ENCODE measurements around the gene SPOCK1. TPM values are rescaled to one million over a fixed set of nuclear protein-coding genes. Genes with fewer than 3 reads are reported as not detected.

SPOCK1 gene
- total RNA-seq, 4 donors from 2014 or later, result 1.1 to 6.4 (median 4.2) TPM; not detected in 1

DNA sequence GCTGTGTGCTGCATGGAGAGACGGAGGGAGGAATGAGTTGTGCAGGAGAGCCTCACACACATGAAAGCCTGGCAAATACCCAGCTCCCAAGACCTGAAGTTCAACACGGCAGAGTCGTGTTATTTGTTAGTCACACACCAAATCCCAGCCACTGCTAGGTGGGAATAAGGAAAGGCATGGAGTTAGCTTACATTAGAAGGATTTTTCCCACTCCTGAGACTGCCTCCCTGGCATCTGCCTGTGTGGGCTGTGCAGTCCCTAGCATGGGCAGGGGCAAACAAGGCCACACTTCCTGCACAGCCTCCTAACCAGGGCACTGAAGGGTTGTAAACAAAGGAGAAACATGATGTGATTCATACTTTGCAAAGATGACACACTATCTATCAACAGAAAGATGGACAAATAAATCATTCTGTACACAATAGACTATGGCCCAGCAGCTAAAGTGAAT lies 306.8 kb downstream of the SPOCK1 start:
- no peak for TF ChIP-seq POLR2A (IDR thresholded peaks at IDR 0.05)
- no peak for TF ChIP-seq CTCF (IDR thresholded peaks at IDR 0.05)
- H3K36me3 ChIP-seq, result no peaks in the 10 kb centered on the region
- H3K9me3 ChIP-seq, result no peaks in the 10 kb centered on the region
- no peak overlapping the region for H3K27ac ChIP-seq
- H3K4me3 ChIP-seq, result no peak overlapping the region
- no peaks in the 10 kb centered on the region for H3K4me1 ChIP-seq
- DNase-seq, result no peak
- H3K27me3 ChIP-seq, result no peaks in the 10 kb centered on the region

DNA sequence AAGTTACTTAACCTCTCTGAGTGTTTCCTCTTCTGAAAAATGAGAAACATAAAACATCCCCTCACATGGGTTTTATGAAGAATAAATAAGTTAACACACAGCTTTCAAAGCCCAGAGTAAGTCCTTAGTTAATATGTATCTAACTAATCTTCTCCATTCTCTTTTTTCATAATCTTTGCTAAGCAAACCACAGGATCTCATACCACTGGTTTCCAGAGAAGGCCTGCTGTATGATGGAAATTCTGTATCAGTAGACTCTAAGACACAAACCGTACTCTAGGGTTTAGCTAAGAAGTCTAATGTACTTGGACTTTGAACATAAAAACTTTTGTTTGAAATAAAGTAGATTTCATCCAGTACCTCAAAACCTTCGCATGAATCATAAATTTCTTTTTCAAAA lies 307.9 kb downstream of the SPOCK1 start:
- Histone ChIP-seq H3K36me3 (no peaks in the 10 kb centered on the region), H3K4me3 (no peak overlapping the region), H3K4me1 (no peaks in the 10 kb centered on the region), H3K27me3 (no peaks in the 10 kb centered on the region), H3K27ac (no peak overlapping the region), H3K9me3 (no peaks in the 10 kb centered on the region)
- TF ChIP-seq POLR2A (IDR thresholded peaks at IDR 0.05) (no peak), CTCF (IDR thresholded peaks at IDR 0.05) (no peak)
- no peak for DNase-seq

DNA sequence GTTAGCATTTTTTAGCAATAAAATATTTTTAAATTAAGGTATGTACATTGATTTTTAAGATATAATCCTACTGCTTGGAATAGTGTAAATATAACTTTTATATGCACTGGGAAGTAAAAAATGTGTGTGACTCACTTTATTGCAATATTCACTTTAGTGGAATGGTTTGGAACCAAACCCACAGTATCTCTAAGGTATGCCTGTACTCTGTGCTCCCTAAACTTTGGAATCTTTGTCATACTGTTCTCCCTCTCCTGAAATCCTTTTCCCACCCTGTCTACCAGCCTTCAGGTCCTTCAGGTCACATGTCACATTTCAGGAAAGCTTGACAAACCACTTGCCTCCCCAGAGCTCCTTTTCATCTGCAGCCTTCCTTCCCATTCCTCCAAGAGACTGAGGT lies 308.7 kb downstream of the SPOCK1 start:
- Histone ChIP-seq H3K4me1 (no peaks in the 10 kb centered on the region), H3K27ac (no peak overlapping the region), H3K4me3 (no peak overlapping the region), H3K36me3 (no peaks in the 10 kb centered on the region), H3K27me3 (no peaks in the 10 kb centered on the region), H3K9me3 (no peaks in the 10 kb centered on the region)
- TF ChIP-seq POLR2A (IDR thresholded peaks at IDR 0.05) (no peak), CTCF (IDR thresholded peaks at IDR 0.05) (no peak)
- no peak for DNase-seq

- Histone ChIP-seq H3K27ac (no peak overlapping the region), H3K9me3 (no peaks in the 10 kb centered on the region), H3K36me3 (no peaks in the 10 kb centered on the region), H3K27me3 (no peaks in the 10 kb centered on the region), H3K4me1 (no peaks in the 10 kb centered on the region), H3K4me3 (no peak overlapping the region)
- TF ChIP-seq CTCF (IDR thresholded peaks at IDR 0.05), result no peak
- no peak for TF ChIP-seq POLR2A (IDR thresholded peaks at IDR 0.05)
- DNase-seq, result no peak
Measured at GRCh38 chr5:137190031-137190430, 309.1 kb downstream of the SPOCK1 start.

DNA sequence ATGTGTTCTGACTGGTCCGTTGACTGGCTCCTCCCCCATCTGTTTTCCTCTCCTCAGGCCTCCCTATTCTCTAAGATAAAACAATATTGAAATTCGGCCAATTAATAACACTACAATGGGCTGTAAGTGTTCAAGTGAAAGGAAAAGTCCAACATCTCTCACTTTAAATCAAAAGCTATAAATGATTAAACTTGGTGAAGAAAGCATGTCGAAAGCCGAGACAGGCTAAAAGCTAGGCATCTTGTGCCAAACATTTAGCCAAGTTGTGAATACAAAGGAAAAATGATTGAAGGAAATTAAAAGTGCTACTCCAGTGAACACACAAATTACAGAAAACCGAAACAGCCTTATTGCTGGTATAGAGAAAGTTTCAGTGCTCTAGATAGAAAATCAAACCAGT lies 310.6 kb downstream of the SPOCK1 start:
- no peaks in the 10 kb centered on the region for H3K9me3 ChIP-seq
- no peaks in the 10 kb centered on the region for H3K27me3 ChIP-seq
- no peaks in the 10 kb centered on the region for H3K4me1 ChIP-seq
- H3K36me3 ChIP-seq, result no peaks in the 10 kb centered on the region
- no peak for DNase-seq
- H3K27ac ChIP-seq, result no peak overlapping the region
- TF ChIP-seq POLR2A (IDR thresholded peaks at IDR 0.05) (no peak), CTCF (IDR thresholded peaks at IDR 0.05) (no peak)
- no peak overlapping the region for H3K4me3 ChIP-seq

Data from Peyer's patch (tissue), 4 donors.